ENCODE data around the gene GEMIN7.

GEMIN7 gene

GRCh38 chr19:45078390-45079062 lies 534 bp upstream of the GEMIN7 start:
- ChIA-PET CTCF (interaction anchor here (1.0 to 2.6 kb wide), 3 partner anchors 14 to 171 kb away, joined by 3 to 10 read pairs (median 5); no protein-coding TSS in a partner anchor), POLR2A (interaction anchor here (0.6 to 1.0 kb wide), 3 partner anchors 9 to 14 kb away, joined by 3 to 4 read pairs (median 3); partner anchors contain the start of gene PPP1R37)
- DNase-seq (ENCODE audit: low read depth, low spot score), result no peak
- peak overlapping the region; percentile 97 for H3K4me3 ChIP-seq (ENCODE audit: low read depth, low read length)
- TF ChIP-seq, protein P1, sequence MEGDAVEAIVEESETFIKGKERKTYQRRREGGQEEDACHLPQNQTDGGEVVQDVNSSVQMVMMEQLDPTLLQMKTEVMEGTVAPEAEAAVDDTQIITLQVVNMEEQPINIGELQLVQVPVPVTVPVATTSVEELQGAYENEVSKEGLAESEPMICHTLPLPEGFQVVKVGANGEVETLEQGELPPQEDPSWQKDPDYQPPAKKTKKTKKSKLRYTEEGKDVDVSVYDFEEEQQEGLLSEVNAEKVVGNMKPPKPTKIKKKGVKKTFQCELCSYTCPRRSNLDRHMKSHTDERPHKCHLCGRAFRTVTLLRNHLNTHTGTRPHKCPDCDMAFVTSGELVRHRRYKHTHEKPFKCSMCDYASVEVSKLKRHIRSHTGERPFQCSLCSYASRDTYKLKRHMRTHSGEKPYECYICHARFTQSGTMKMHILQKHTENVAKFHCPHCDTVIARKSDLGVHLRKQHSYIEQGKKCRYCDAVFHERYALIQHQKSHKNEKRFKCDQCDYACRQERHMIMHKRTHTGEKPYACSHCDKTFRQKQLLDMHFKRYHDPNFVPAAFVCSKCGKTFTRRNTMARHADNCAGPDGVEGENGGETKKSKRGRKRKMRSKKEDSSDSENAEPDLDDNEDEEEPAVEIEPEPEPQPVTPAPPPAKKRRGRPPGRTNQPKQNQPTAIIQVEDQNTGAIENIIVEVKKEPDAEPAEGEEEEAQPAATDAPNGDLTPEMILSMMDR (IDR thresholded peaks at IDR 0.05; ENCODE audit: insufficient read depth, low read length, missing control alignments), result no peak

- peak overlapping the region; percentile 97 for H3K4me3 ChIP-seq (ENCODE audit: low read depth, low read length)
- POLR2A ChIA-PET, result interaction anchor here (0.7 to 1.1 kb wide), 2 partner anchors 12 to 55 kb away, joined by 3 to 7 read pairs; no protein-coding TSS in a partner anchor
- DNase-seq (ENCODE audit: low read depth, low spot score), result no peak
- TF ChIP-seq, protein P1 (IDR thresholded peaks at IDR 0.05; ENCODE audit: insufficient read depth, low read length, missing control alignments), result no peak
- CTCF ChIA-PET, result interaction anchor here (0.8 to 2.6 kb wide), 3 partner anchors 10 to 169 kb away, joined by 3 to 10 read pairs (median 4); no protein-coding TSS in a partner anchor
Observed at GRCh38 chr19:45079911-45080370, 881 bp downstream of the GEMIN7 start.

DNA sequence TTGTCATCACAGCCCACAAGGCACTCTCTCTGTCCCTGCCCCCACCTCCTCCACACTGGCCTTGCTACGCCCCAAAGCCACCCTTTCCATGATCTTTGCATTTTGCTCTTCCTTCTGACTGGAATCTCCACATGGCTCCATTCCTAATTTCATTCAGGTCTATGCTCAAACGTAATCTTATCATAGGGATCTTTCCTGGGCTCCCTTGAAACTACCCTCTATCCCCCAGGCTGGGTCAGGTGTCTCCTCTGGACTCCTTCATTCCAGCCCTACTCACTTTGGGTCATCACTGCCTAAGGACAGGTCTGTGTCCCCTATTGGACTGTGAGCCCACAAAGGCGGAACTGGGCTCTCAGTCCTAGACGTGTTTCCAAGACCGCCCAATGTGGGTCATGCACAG lies 3.1 kb downstream of the GEMIN7 start:
- DNase-seq (ENCODE audit: low read depth, low spot score), result no peak
- TF ChIP-seq, protein P1 (IDR thresholded peaks at IDR 0.05; ENCODE audit: insufficient read depth, low read length, missing control alignments), result no peak
- ChIA-PET CTCF (no interaction called here), POLR2A (no interaction called here)
- H3K4me3 ChIP-seq (ENCODE audit: low read depth, low read length), result no peak overlapping the region

- DNase-seq (ENCODE audit: low read depth, low spot score), result no peak
- TF ChIP-seq, protein P1 (IDR thresholded peaks at IDR 0.05; ENCODE audit: insufficient read depth, low read length, missing control alignments), result no peak
- no peak overlapping the region for H3K4me3 ChIP-seq (ENCODE audit: low read depth, low read length)
- POLR2A ChIA-PET, result no interaction called here
- CTCF ChIA-PET, result no interaction called here
Observed at GRCh38 chr19:45086480-45086879, 7.4 kb downstream of the GEMIN7 start.

DNA sequence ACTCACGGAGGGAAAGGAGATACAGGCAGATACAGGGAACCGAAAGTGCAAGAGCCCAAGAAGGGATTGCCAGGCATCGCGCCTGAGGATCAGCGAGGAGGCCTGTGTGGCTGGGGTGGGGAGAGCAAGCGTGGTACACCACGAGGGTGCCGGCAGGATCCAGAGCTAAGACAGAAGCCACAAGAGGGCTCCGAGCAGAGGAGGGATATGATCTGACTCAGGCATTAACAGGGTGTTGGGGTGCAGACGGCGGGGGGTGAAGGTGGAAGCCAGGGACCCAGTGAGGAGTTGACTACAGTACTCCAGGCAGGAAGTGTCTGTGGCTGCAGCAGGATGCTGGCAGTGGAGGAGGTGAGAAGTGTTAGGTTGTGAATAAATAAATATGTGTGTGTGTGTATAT lies 8.5 kb downstream of the GEMIN7 start:
- TF ChIP-seq, protein P1 (IDR thresholded peaks at IDR 0.05; ENCODE audit: insufficient read depth, low read length, missing control alignments), result no peak
- H3K4me3 ChIP-seq (ENCODE audit: low read depth, low read length), result no peak overlapping the region
- CTCF ChIA-PET, result interaction anchor here (2.0 kb wide), 1 partner anchor 38 kb away, joined by 5 read pairs; no protein-coding TSS in a partner anchor
- DNase-seq (ENCODE audit: low read depth, low spot score), result no peak
- POLR2A ChIA-PET, result interaction anchor here (0.5 kb wide), 1 partner anchor 9 kb away, joined by 3 read pairs; no protein-coding TSS in a partner anchor

DNA sequence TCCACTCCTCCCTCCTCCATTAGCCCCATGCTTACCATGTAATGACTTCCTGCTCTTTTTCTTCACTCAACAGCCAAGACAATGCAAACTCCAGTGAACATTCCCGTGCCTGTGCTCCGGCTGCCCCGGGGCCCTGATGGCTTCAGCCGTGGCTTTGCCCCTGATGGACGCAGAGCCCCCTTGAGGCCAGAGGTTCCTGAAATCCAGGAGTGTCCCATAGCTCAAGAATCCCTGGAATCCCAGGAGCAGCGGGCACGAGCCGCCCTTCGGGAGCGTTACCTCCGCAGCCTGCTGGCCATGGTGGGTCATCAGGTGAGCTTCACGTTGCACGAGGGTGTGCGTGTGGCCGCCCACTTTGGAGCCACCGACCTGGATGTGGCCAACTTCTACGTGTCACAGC lies 11.0 kb downstream of the GEMIN7 start:
- TF ChIP-seq, protein P1 (IDR thresholded peaks at IDR 0.05; ENCODE audit: insufficient read depth, low read length, missing control alignments), result no peak
- no peak overlapping the region for H3K4me3 ChIP-seq (ENCODE audit: low read depth, low read length)
- ChIA-PET CTCF (interaction anchor here (0.7 to 5.1 kb wide), 7 partner anchors 10 to 88 kb away, joined by 3 to 37 read pairs (median 3); partner anchors contain the start of genes GEMIN7, TRAPPC6A and ZNF296), POLR2A (no interaction called here)
- DNase-seq (ENCODE audit: low read depth, low spot score), result no peak
